ENCODE data around the gene RPS21. TPM values are rescaled to one million over a fixed set of nuclear protein-coding genes. Genes with fewer than 3 reads are reported as not detected.

RPS21 gene
- total RNA-seq, 4 donors from 2014 or later: 1,371 to 3,195 (median 1,826) TPM

GRCh38 chr20:62347445-62347844, 39.5 kb upstream of the RPS21 start:
- WGBS, 2 donors: 82 to 93% methylated on average over 9 of the region's 9 CpGs
- peaks cover 0 to 1% (median 0%) of the 10 kb centered on the region in 4 donors for H3K4me1 ChIP-seq

DNA sequence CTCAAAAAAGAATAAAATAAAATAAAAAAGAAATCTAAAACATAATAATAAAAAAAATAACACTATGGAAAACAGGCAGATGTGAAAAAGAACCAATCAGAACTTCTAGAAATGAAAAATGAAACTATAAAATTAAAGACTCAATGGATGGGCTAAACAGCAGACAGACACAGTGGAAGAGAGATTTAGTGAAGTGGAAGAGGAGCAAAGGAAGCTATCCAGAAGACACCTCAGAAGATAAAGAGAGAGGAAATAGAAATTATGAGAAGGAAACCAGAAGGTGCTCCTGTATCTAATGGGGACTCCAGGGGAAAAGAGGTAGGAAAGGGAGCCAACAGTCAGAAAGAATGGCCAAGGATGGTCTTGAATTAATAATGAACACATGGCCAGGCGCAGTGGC, 38.3 kb upstream of the RPS21 start:
- DNase-seq (ENCODE audit: low spot score in 2 of 2): no peak
- WGBS, 2 donors: 89 to 100% methylated on average over 1 of the region's 1 CpG
- Histone ChIP-seq H3K27ac (no peak overlapping the region), H3K36me3 (peaks cover 0 to 70% (median 0%) of the 10 kb centered on the region in 3 donors), H3K9me3 (no peaks in the 10 kb centered on the region), H3K27me3 (no peaks in the 10 kb centered on the region), H3K4me3 (no peak overlapping the region), H3K4me1 (peaks cover 0 to 13% (median 4%) of the 10 kb centered on the region in 4 donors)
- TF ChIP-seq POLR2A (IDR thresholded peaks at IDR 0.05) (no peak), EP300 (IDR thresholded peaks at IDR 0.05) (no peak)
- TF ChIP-seq, protein P1, sequence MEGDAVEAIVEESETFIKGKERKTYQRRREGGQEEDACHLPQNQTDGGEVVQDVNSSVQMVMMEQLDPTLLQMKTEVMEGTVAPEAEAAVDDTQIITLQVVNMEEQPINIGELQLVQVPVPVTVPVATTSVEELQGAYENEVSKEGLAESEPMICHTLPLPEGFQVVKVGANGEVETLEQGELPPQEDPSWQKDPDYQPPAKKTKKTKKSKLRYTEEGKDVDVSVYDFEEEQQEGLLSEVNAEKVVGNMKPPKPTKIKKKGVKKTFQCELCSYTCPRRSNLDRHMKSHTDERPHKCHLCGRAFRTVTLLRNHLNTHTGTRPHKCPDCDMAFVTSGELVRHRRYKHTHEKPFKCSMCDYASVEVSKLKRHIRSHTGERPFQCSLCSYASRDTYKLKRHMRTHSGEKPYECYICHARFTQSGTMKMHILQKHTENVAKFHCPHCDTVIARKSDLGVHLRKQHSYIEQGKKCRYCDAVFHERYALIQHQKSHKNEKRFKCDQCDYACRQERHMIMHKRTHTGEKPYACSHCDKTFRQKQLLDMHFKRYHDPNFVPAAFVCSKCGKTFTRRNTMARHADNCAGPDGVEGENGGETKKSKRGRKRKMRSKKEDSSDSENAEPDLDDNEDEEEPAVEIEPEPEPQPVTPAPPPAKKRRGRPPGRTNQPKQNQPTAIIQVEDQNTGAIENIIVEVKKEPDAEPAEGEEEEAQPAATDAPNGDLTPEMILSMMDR (IDR thresholded peaks at IDR 0.05): no peak

More at GRCh38 chr20:62347445-62347844, 39.5 kb upstream of the RPS21 start:
- no peak for DNase-seq (ENCODE audit: low spot score in 2 of 2)
- no peak for TF ChIP-seq POLR2A (IDR thresholded peaks at IDR 0.05)
- Histone ChIP-seq H3K36me3 (peaks cover 0 to 78% (median 0%) of the 10 kb centered on the region in 3 donors), H3K9me3 (no peaks in the 10 kb centered on the region), H3K27me3 (no peaks in the 10 kb centered on the region), H3K27ac (no peak overlapping the region), H3K4me3 (no peak overlapping the region)

DNA sequence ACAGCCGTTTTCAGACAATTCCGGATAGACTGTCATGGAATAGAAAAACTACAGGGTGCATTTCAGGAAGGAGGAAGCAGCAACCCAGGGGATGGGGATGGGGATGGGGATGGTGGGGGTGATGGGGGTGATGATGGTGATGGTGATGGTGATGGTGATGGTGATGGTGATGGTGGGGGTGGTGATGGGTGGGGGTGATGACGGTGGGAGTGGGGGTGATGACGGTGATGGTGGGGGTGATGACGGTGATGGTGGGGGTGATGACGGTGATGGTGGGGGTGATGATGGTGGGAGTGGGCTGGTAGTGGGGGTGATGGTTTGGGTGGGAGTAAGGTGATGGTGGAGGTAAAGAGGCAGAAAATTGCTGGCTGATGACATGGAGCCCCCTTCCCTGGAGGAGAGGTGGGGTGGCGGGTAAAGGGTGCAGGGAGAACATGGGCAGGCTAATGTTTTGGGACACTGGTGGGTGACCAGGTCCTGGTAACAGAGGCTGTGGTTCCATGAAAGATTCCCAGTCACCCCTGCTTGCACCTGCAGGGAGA, 37.3 kb upstream of the RPS21 start:
- Histone ChIP-seq H3K4me3 (no peak overlapping the region), H3K27ac (no peak overlapping the region), H3K36me3 (peaks cover 0 to 64% (median 0%) of the 10 kb centered on the region in 3 donors), H3K4me1 (peaks cover 0 to 23% (median 6%) of the 10 kb centered on the region in 4 donors), H3K9me3 (no peaks in the 10 kb centered on the region), H3K27me3 (no peaks in the 10 kb centered on the region)
- no peak for DNase-seq (ENCODE audit: low spot score in 2 of 2)
- WGBS, 2 donors: 82 to 88% methylated on average over 3 to 7 of the region's 7 CpGs
- no peak for TF ChIP-seq POLR2A (IDR thresholded peaks at IDR 0.05)
- TF ChIP-seq, protein P1 (IDR thresholded peaks at IDR 0.05): no peak
- TF ChIP-seq EP300 (IDR thresholded peaks at IDR 0.05): no peak

DNA sequence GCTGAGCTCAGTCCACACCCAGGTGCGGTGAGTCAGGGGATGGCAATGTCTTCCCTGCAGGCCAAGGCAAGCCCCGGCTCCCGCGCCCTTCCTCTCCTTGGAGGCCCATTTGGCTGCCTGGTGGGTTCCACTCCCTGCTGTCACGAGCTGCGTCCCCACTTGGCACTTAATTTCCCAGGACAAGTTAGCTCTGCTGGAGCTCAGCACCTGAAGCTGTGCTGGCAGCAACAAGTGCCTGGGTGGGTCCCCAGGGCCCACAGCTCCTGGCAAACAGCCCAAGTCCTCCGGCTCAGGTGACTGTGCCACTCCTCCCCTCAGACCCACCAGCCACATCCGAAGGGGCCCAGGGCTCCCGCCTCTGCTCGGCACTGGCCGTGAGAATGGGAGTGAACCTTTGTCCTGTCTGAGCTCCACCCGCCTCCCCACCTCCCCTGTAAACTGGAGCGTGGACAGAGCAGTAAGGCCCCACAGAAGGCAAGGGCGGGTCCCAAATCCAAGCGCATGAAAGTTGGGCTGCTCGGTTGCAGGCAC, 36.7 kb upstream of the RPS21 start:
- DNase-seq (ENCODE audit: low spot score in 2 of 2): no peak
- peaks cover 0 to 28% (median 10%) of the 10 kb centered on the region in 4 donors for H3K4me1 ChIP-seq
- H3K36me3 ChIP-seq: peaks cover 0 to 60% (median 0%) of the 10 kb centered on the region in 3 donors
- no peaks in the 10 kb centered on the region for H3K9me3 ChIP-seq
- H3K4me3 ChIP-seq: no peak overlapping the region
- H3K27ac ChIP-seq: peak overlapping the region in 1 of 4 donors; percentile 28
- H3K27me3 ChIP-seq: no peaks in the 10 kb centered on the region
- TF ChIP-seq EP300 (IDR thresholded peaks at IDR 0.05) (no peak), POLR2A (IDR thresholded peaks at IDR 0.05) (no peak)
- TF ChIP-seq, protein P1 (IDR thresholded peaks at IDR 0.05): no peak
- WGBS, 2 donors: 80 to 90% methylated on average over 11 to 12 of the region's 16 CpGs

- WGBS, 2 donors: 77 to 80% methylated on average over 13 to 22 of the region's 23 CpGs
- TF ChIP-seq, protein P1 (IDR thresholded peaks at IDR 0.05): no peak
- TF ChIP-seq EP300 (IDR thresholded peaks at IDR 0.05): no peak
- no peak for TF ChIP-seq POLR2A (IDR thresholded peaks at IDR 0.05)
- Histone ChIP-seq H3K36me3 (peaks cover 0 to 53% (median 0%) of the 10 kb centered on the region in 3 donors), H3K9me3 (no peaks in the 10 kb centered on the region), H3K4me1 (peaks cover 0 to 35% (median 17%) of the 10 kb centered on the region in 4 donors), H3K4me3 (no peak overlapping the region), H3K27ac (no peak overlapping the region), H3K27me3 (no peaks in the 10 kb centered on the region)
- DNase-seq (ENCODE audit: low spot score in 2 of 2): no peak
Observed at GRCh38 chr20:62350629-62351422, 36.1 kb upstream of the RPS21 start.
